HG03378 (cell line): ENCODE results near the gene TTLL9.
"Not testable (repeated sequence)": the region's sequence is repeated elsewhere in the genome, so short reads cannot be mapped to it uniquely, and the experiment has no call there.

ENCODE experiments used
- ATAC-seq: cut with Tn5 transposase; IDR thresholded peaks from one replicate; pipeline ENCODE4 v1.9.1; 2021; ENCODE audit warnings: mild to moderate bottlenecking, moderate library complexity; ENCODE audit not compliant: unreplicated experiment

The TTLL9 gene

DNA sequence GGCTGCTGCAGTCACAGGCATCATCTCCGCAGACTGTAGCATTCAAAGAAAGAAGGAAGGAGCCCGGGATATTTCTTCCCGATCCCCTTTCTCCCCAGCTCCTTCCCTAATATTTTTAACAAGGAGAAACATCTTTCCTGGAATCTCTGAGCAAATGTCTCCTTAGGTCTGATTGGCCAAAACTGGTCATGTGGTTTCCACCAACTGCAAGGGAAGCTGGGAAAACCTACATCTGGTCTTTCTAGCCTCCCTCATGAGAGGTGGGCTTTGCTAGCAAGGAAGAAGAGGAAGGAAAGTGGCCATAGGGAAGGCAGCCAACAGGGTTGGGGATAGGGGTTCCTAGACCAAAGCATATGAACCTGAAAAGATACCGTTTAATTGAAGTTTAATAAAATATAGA lies 46.3 kb downstream of the TTLL9 start:
- ATAC-seq, result no peak

DNA sequence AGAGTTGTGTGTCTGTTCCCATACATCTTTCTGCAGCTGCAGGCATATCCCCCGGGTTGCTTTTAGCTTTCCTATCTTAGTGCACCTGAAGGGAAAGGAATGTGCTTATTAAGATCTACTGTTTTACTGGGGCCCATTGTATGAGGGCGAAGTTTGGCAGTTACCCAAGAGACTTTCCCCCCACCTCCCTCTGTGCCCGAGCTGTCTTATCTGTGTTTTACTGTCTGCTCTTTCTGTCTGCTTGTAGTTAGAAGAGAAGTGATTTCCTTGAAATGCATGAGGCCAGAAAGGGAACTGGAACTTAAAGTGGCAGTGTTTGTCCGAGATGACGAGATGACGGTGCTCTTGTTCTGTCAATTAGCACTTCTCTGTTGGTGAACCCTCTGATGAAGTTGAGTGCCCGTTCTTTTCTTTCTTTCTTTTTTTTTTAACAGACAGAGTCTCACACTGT lies 47.6 kb downstream of the TTLL9 start:
- ATAC-seq, result not testable (repeated sequence)

- ATAC-seq, result no peak
These were observed 48.2 kb downstream of the TTLL9 start for GRCh38 chr20:31918466-31919105.

GRCh38 chr20:31919410-31920155 lies 49.1 kb downstream of the TTLL9 start:
- no peak for ATAC-seq

- no peak for ATAC-seq
These were observed 49.9 kb downstream of the TTLL9 start for GRCh38 chr20:31920275-31920855.

- ATAC-seq, result not testable (repeated sequence)
These were observed 51.0 kb downstream of the TTLL9 start for GRCh38 chr20:31921480-31921879.

DNA sequence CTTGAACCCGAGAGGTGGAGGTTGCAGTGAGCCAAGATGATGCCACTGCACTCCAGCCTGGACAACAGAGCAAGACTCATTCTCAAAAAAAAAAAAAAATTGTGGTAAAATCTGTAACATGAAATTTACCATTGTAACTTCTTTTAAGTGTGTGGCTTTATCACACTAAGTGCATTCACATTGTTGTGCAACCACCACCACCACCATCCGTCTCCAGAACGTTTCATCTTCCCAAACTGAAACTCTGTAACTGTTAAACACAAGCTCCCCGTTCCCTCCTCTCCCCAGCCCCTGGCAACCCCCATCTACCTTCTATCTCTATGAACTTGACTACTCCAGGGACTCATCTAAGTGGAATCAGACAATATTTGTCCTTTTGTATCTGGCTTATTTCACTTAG lies 51.7 kb downstream of the TTLL9 start:
- no peak for ATAC-seq

DNA sequence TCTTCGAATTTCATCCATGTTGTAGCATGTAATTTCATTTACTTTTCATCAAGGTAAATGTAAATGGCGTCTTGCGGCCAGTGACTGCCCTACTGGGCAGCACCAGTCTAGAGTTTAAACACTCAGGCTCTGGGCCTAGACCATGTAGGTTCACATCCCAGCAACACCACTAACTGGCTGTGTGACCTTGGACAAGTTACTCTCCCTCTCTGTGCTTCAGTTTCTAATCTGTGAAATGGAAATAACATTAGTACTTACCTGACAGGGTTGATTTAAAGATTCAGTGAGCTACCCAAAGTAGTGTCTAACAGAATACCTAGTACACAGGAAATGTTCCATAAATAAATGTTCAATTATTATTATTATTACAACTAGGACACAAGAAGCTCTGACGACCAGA lies 52.2 kb downstream of the TTLL9 start:
- ATAC-seq, result no peak

DNA sequence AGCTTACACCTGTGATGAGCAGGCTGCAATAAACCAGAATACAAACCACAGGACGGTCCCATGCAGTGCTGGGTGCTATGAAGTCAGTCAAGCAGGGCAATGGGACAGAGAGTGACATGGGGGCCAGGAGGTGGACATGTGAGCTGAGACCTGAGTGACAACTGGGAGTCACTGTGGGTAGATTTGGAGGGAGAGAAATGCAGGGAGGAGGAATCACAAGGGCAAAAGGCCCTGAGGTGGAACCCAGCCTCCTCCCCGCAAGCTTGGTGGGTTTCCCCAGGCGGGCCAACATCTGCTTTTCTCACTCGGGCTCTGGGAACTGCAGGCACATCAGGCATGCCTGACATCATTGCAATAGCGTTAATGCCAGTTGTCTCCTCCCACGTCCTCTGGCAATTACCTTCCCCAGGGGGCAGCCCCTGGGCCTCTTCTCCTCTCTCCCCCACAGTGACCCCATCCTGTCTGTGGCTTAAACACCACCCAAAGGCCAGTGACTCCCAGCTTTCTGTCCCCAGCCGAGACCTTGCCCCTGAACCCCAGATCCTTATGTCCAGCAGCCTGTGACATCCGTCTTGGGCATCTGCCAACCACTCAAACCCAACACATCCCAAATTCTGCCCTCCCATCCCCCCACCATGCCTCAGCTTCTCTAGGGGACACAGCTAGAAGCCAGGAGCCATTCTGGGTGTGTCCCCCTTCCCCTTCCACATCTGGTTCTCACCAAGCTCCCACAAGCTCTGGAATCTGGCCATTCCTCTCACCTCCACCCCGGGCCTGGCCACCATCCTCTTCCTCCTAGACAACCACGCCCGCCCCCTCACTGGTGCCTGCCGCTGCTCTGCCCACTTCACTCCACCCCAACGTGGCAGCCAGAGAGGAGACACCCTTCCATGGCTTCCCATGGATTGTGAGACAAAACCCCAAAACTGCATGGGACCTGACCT lies 53.2 kb downstream of the TTLL9 start:
- ATAC-seq, result peak; percentile 63

DNA sequence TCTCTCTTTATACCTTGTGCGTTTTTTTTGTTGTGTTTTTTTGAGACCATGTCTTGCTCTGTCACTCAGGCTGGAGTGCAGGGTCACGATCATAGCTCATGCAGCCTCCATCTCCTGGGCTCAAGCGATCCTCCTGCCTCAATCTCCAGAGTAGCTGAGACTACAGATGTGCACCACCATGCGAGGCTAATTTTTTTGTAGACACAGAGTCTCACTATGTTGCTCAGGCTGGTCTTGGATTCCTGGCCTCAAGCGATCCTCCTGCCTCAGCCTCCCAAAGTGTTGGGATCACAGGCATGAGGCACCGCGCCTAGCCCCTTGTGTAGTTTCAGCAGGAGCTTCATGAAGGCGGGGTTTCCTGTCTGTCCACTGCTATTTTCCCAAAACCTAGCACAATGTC lies 54.1 kb downstream of the TTLL9 start:
- no peak for ATAC-seq

DNA sequence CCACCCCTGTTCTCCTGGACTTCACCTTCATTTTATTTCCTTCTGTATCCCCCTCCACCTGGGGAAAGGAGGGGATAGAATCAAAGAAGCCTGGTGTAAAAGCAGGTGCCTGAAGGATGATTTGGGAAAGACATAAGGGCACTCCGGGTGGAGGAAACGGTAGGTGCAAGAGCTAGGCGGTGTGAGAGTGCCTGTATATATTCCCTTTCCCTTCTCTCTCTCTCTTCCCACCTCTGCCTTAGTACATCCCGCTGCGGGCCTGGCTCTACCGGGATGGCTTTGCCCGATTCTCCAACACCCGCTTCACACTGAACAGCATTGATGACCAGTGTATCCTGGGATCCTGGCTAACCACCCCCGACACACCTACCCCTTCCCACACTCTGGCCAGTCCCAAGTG lies 55.2 kb downstream of the TTLL9 start:
- no peak for ATAC-seq

- no peak for ATAC-seq
These were observed 56.1 kb downstream of the TTLL9 start for GRCh38 chr20:31926493-31926892.

DNA sequence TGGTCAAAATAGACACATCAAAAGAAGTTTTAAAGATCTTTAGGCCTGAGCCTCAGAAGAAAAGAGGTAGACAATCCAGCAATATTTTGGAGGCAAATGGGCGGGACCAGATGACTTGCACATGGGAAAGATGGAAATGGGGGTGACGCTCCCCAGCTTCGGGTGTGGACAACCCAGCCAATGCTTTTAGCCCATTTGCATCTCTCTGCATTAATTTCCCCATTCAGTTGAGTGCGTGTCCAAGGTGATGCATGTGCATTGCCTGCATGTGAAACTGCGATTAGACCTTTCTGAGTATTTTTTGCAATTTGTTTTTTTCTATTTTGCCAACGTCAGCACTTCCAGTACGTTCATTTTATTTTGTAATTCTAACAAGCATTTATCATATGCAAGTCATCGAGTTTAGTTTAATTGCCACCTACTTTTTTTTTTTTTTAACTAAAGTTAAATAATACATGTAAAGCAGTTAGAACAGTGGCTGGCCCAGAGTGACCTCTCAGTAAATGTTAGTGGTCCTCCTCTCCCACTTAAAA lies 57.3 kb downstream of the TTLL9 start:
- ATAC-seq, result no peak

DNA sequence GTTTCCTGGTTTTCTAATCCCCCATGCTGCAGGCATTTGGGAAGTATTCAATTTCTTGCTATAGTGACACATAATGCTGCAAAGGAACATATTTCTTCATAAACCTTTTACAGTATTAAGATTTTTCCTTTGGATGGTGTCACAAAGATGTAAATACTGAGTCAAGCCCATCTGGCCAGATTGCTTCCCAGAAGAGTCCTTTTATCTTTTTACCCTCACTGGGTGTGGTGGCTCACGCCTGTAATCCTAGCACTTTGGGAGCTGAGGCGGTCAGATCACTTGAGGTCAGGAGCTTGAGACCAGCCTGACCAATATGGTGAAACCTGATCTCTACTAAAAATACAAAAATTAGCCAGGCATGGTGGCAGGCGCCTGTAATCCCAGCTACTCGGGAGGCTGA lies 59.2 kb downstream of the TTLL9 start:
- ATAC-seq, result not testable (repeated sequence)

GRCh38 chr20:31930779-31931178 lies 60.3 kb downstream of the TTLL9 start:
- ATAC-seq, result no peak

DNA sequence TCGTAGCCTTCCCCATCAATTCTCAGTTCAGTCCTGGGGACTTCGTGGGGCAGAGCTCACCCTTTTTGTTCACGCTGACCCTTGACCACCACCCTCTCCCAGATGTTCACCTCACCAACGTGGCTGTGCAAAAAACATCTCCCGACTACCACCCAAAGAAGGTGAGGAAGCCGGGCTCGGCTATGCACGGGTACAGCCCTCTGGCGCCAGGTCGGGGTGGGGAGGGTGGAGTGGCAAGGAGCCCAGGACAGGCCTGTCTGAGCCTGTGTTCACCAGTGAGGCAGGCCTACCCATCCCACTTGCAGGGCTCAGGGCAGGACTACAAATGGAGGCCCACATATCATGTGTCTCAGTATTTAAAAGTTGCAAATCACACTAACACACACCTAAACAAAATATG lies 63.3 kb downstream of the TTLL9 start:
- ATAC-seq, result no peak

- ATAC-seq, result no peak
These were observed 64.1 kb downstream of the TTLL9 start for GRCh38 chr20:31934491-31934890.

- ATAC-seq, result no peak
These were observed 64.7 kb downstream of the TTLL9 start for GRCh38 chr20:31934968-31935764.

DNA sequence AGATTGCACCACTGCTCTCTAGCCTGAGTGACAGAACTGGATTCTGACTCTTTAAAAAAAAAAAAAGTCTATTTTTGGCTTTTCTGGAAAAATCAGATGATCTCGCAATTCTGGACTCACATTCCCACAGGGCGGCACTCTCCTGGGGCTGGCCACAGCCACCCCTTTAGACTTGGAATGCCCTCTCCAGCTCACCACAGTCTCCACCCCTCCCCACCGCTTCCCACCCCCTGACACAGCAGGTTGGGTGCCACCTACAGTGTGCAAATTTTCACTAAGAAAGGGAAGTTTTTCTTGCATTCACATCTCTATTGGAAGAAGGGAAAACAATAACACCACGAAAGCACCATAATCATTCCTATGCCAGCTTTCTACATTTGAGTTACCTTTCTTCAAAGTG lies 66.0 kb downstream of the TTLL9 start:
- ATAC-seq, result no peak

DNA sequence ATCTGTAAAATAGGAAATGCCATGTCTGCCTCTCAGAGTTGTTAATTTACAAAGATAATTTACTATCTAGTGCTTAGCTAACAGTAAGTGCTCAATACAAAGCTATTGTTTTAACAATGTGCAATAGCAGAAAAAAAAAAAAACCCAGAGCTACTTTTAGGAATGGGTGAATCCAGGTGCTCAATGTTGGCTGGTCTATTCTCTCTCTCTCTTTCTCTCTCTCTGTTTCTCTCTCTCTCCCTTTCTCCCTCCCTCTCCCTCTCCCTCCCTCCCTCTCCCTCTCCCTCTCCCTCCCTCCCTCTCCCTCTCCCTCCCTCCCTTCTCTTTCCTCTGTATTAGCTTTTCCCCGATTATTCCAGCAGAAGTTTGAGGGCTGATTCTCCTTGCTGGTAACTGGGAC lies 67.4 kb downstream of the TTLL9 start:
- ATAC-seq, result no peak
